Measurements from ENCODE around the gene PCBP3.
"Not testable (repeated sequence)": the region's sequence is repeated elsewhere in the genome, so short reads cannot be mapped to it uniquely, and the experiment has no call there.

Gene PCBP3

DNA sequence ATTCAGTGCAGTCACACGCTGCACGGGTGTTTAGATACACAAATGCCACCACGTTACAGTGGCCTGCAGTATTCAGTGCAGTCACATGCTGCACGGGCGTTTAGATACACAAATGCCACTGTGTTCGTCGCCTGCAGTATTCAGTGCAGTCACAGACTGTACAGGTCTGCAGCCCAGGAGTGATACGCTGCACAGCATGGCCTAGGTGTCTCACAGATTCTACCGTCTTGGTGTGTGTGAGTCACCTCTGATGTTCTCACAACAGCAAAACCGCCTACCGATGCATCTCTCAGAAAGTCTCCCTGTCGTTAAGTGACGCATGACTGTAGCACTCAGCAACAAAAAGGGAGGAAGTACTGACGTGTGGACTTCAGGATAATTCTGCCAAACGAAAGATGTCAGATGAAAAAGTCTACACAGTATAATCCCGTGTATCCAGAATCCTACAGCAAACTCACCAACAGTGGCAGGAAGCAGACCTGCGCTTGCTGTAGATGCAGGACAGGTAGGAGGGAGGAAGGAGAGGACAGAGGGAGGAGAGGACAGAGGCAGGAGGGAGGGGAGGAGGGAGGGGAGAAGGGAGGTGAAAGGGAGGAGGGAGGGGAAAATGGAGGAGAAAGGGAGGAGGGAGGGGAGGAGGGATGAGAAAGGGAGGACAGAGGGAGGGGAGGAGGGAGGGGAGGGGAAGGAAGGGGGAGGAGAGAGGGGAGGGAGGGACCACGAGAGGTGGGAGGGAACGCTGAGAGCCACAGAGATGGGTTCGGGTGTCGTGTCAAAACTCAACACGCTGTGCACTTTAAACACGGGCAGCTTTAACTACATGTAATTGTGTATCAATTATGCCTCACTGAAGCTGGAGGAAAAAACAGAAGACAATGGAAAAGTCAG, 36.3 kb upstream of the PCBP3 start:
- no peak overlapping the region for H3K4me3 ChIP-seq (ENCODE audit: low read length)
- H2AFZ ChIP-seq (ENCODE audit: low read depth, low read length): no peak overlapping the region
- H3K27me3 ChIP-seq (ENCODE audit: insufficient read depth, low read length): peaks cover 3% of the 10 kb centered on the region
- H3K36me3 ChIP-seq (ENCODE audit: insufficient read depth, low read length): no peaks in the 10 kb centered on the region
- no peaks in the 10 kb centered on the region for H3K4me1 ChIP-seq (ENCODE audit: insufficient read depth, low read length)
- H3K9me3 ChIP-seq (ENCODE audit: low read length): no peaks in the 10 kb centered on the region

- Histone ChIP-seq H3K36me3 (ENCODE audit: insufficient read depth, low read length) (no peaks in the 10 kb centered on the region), H2AFZ (ENCODE audit: low read depth, low read length) (no peak overlapping the region), H3K4me3 (ENCODE audit: low read length) (no peak overlapping the region), H3K27me3 (ENCODE audit: insufficient read depth, low read length) (peaks cover 4% of the 10 kb centered on the region), H3K9me3 (ENCODE audit: low read length) (no peaks in the 10 kb centered on the region), H3K4me1 (ENCODE audit: insufficient read depth, low read length) (no peaks in the 10 kb centered on the region)
Measured at GRCh38 chr21:45607909-45608295, 35.6 kb upstream of the PCBP3 start.

DNA sequence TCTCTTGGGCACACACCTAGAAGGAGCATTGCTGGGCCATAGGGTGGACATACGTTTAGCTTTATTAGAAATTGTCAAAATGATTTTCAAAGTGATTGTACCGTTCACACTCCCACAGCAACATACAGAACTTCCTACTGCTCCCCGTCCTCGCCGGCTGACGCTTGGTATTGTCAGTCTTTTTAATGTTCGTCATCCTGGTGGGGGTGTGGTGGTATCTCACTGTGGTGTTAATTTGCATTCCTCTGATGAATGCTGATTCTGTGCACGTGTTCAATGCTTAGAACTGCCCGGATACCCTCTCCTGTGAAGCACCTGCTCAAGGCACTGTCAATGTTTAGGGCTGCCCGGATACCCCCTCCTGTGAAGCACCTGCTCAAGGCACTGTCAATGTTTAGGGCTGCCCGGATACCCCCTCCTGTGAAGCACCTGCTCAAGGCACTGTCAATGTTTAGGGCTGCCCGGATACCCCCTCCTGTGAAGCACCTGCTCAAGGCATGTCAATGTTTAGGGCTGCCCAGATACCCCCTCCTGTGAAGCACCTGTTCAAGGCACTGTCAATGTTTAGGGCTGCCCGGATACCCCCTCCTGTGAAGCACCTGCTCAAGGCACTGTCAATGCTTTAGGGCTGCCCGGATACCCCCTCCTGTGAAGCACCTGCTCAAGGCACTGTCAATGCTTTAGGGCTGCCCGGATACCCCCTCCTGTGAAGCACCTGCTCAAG, 34.6 kb upstream of the PCBP3 start:
- not testable (repeated sequence) for H3K36me3 ChIP-seq (ENCODE audit: insufficient read depth, low read length); H3K27me3 ChIP-seq (ENCODE audit: insufficient read depth, low read length); H3K9me3 ChIP-seq (ENCODE audit: low read length); H3K4me1 ChIP-seq (ENCODE audit: insufficient read depth, low read length); H3K4me3 ChIP-seq (ENCODE audit: low read length); H2AFZ ChIP-seq (ENCODE audit: low read depth, low read length)

DNA sequence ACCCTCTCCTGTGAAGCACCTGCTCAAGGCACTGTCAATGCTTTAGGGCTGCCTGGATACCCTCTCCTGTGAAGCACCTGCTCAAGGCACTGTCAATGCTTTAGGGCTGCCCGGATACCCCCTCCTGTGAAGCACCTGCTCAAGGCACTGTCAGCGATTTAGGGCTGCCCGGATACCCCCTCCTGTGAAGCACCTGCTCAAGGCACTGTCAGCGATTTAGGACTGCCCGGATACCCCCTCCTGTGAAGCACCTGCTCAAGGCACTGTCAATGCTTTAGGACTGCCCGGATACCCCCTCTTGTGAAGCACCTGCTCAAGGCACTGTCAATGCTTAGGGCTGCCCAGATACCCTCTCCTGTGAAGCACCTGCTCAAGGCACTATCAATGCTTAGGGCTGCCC, 33.9 kb upstream of the PCBP3 start:
- H3K36me3 ChIP-seq (ENCODE audit: insufficient read depth, low read length); H2AFZ ChIP-seq (ENCODE audit: low read depth, low read length); H3K4me1 ChIP-seq (ENCODE audit: insufficient read depth, low read length); H3K4me3 ChIP-seq (ENCODE audit: low read length); H3K27me3 ChIP-seq (ENCODE audit: insufficient read depth, low read length); H3K9me3 ChIP-seq (ENCODE audit: low read length): not testable (repeated sequence)

- H3K9me3 ChIP-seq (ENCODE audit: low read length): no peaks in the 10 kb centered on the region
- H3K4me3 ChIP-seq (ENCODE audit: low read length): no peak overlapping the region
- H3K27me3 ChIP-seq (ENCODE audit: insufficient read depth, low read length): peaks cover 4% of the 10 kb centered on the region
- no peaks in the 10 kb centered on the region for H3K4me1 ChIP-seq (ENCODE audit: insufficient read depth, low read length)
- H3K36me3 ChIP-seq (ENCODE audit: insufficient read depth, low read length): no peaks in the 10 kb centered on the region
- H2AFZ ChIP-seq (ENCODE audit: low read depth, low read length): no peak overlapping the region
Measured at GRCh38 chr21:45611296-45611695, 32.2 kb upstream of the PCBP3 start.

DNA sequence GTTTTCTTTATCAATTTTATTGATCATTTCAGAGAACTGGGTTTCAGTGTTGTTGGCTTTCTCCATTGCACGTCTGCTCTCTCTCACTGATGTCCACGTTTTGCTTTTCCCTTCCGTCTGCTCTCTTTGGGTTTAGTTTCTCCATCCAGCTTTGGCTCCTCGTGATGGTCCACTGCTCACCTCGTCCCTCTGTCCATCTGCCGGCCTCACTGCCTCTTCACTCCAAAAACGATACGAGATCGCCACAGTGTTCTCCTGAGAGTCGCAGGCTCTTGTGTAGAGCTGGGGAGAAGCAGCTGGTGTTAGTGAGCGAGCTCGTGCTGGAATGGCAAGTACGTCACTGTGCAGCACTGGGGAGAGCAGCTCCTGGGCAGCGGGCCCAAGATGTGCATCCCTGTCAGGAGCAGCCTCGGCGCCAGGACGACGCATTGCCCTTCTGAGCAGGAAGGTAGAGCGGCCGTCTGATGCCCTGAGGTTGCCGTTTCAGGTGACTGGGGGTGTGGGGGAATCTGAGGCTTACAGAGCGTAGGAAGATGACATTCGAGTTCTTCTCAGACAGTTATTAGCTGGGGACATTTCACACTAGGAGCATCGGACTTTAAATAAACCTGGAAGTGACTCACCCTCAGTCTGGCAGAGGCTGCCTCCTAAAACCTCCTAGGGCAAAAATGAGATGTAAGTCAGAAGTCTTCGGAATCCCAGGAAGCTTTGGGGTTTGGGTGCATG, 31.4 kb upstream of the PCBP3 start:
- H2AFZ ChIP-seq (ENCODE audit: low read depth, low read length): no peak overlapping the region

DNA sequence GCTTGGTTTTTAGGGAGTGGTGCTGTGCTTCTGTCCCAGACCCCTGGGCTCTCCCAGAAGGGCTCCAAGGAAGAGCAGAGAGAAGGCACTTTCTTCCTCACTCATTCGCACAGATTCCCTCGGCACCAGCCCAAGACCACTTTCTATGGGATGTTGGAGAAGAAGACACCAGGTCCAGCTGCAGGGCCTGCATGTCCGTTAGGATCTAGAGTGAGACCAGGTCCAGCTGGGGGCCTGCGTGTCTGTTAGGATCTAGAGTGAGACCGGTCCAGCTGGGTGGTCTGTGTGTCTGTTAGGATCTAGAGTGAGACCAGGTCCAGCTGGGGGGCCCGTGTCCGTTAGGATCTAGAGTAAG, 30.9 kb upstream of the PCBP3 start:
- H3K9me3 ChIP-seq (ENCODE audit: low read length); H3K4me3 ChIP-seq (ENCODE audit: low read length); H3K36me3 ChIP-seq (ENCODE audit: insufficient read depth, low read length); H3K4me1 ChIP-seq (ENCODE audit: insufficient read depth, low read length); H2AFZ ChIP-seq (ENCODE audit: low read depth, low read length); H3K27me3 ChIP-seq (ENCODE audit: insufficient read depth, low read length): not testable (repeated sequence)

More for the DNA sequence above, 31.4 kb upstream of the PCBP3 start:
- H3K36me3 ChIP-seq (ENCODE audit: insufficient read depth, low read length): no peaks in the 10 kb centered on the region
- peaks cover 4% of the 10 kb centered on the region for H3K27me3 ChIP-seq (ENCODE audit: insufficient read depth, low read length)
- H3K4me1 ChIP-seq (ENCODE audit: insufficient read depth, low read length): no peaks in the 10 kb centered on the region
- no peak overlapping the region for H3K4me3 ChIP-seq (ENCODE audit: low read length)
- H3K9me3 ChIP-seq (ENCODE audit: low read length): no peaks in the 10 kb centered on the region

GRCh38 chr21:45613396-45613795, 30.1 kb upstream of the PCBP3 start:
- Histone ChIP-seq H3K36me3 (ENCODE audit: insufficient read depth, low read length) (no peaks in the 10 kb centered on the region), H3K9me3 (ENCODE audit: low read length) (no peaks in the 10 kb centered on the region), H3K4me3 (ENCODE audit: low read length) (no peak overlapping the region), H2AFZ (ENCODE audit: low read depth, low read length) (no peak overlapping the region), H3K27me3 (ENCODE audit: insufficient read depth, low read length) (peaks cover 9% of the 10 kb centered on the region), H3K4me1 (ENCODE audit: insufficient read depth, low read length) (no peaks in the 10 kb centered on the region)

DNA sequence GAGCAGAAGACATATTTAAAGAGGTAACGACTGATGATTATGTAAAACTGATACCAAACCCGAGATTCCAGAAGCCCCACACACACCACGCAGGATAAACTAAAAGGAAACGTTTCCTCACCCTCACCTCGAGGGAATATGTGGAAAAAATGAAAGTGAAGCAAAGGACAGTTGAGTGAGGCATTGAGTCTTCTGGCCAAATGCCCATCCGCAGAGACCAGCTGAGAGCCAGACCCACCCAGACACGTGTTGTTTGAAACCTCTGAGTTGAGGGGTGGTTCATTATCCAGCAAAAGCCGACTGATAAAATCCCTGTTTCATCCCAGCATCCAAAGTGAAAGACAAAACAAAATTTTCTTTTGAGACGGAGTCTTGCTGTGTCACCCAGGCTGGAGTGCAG, 29.6 kb upstream of the PCBP3 start:
- H2AFZ ChIP-seq (ENCODE audit: low read depth, low read length): no peak overlapping the region
- no peaks in the 10 kb centered on the region for H3K9me3 ChIP-seq (ENCODE audit: low read length)
- no peaks in the 10 kb centered on the region for H3K36me3 ChIP-seq (ENCODE audit: insufficient read depth, low read length)
- no peak overlapping the region for H3K4me3 ChIP-seq (ENCODE audit: low read length)
- no peaks in the 10 kb centered on the region for H3K4me1 ChIP-seq (ENCODE audit: insufficient read depth, low read length)
- H3K27me3 ChIP-seq (ENCODE audit: insufficient read depth, low read length): peaks cover 13% of the 10 kb centered on the region

GRCh38 chr21:45615145-45615711, 28.3 kb upstream of the PCBP3 start:
- Histone ChIP-seq H3K9me3 (ENCODE audit: low read length) (no peaks in the 10 kb centered on the region), H3K27me3 (ENCODE audit: insufficient read depth, low read length) (peaks cover 20% of the 10 kb centered on the region)

GRCh38 chr21:45617021-45617921, 26.3 kb upstream of the PCBP3 start:
- Histone ChIP-seq H3K4me1 (ENCODE audit: insufficient read depth, low read length) (peaks cover 7% of the 10 kb centered on the region), H3K36me3 (ENCODE audit: insufficient read depth, low read length) (no peaks in the 10 kb centered on the region), H2AFZ (ENCODE audit: low read depth, low read length) (no peak overlapping the region), H3K27me3 (ENCODE audit: insufficient read depth, low read length) (peaks cover 19% of the 10 kb centered on the region), H3K4me3 (ENCODE audit: low read length) (no peak overlapping the region), H3K9me3 (ENCODE audit: low read length) (no peaks in the 10 kb centered on the region)

More at GRCh38 chr21:45615145-45615711, 28.3 kb upstream of the PCBP3 start:
- Histone ChIP-seq H3K4me3 (ENCODE audit: low read length) (no peak overlapping the region), H2AFZ (ENCODE audit: low read depth, low read length) (no peak overlapping the region), H3K36me3 (ENCODE audit: insufficient read depth, low read length) (no peaks in the 10 kb centered on the region), H3K4me1 (ENCODE audit: insufficient read depth, low read length) (peaks cover under 1% of the 10 kb centered on the region)

DNA sequence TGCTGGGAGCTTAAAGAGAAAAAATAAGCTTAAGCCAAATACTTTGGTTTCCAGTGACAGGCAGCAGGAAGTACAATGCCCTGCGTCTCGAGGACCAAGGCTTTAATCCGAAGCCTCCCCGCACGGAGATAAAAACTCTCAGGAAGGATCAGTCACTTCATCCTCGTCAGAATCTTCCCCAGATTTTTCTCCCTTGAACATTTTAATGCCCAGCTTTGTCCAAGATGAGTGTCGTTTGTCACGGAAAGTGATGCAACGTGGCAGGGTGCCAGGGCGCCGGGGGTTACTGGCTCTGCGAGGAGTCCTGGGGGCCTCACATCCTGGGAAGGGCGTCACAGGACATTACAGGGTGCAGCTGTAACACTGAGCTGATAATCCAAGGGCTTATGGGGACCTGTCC, 25.2 kb upstream of the PCBP3 start:
- Histone ChIP-seq H2AFZ (ENCODE audit: low read depth, low read length) (no peak overlapping the region), H3K4me1 (ENCODE audit: insufficient read depth, low read length) (peaks cover 7% of the 10 kb centered on the region), H3K27me3 (ENCODE audit: insufficient read depth, low read length) (peaks cover 18% of the 10 kb centered on the region), H3K4me3 (ENCODE audit: low read length) (no peak overlapping the region), H3K36me3 (ENCODE audit: insufficient read depth, low read length) (no peaks in the 10 kb centered on the region), H3K9me3 (ENCODE audit: low read length) (no peaks in the 10 kb centered on the region)

Data from neuron (in vitro differentiated cells).